Putamen (tissue), 1 donor: ENCODE measurements around the gene CEP72.
"Not testable (repeated sequence)": the region's sequence is repeated elsewhere in the genome, so short reads cannot be mapped to it uniquely, and the experiment has no call there.

Experiments used
- DNase-seq: peaks from one replicate; pipeline ENCODE4 v3.0.0-alpha.2; 2016; ENCODE audit warnings: low spot score

CEP72 gene, protein sequence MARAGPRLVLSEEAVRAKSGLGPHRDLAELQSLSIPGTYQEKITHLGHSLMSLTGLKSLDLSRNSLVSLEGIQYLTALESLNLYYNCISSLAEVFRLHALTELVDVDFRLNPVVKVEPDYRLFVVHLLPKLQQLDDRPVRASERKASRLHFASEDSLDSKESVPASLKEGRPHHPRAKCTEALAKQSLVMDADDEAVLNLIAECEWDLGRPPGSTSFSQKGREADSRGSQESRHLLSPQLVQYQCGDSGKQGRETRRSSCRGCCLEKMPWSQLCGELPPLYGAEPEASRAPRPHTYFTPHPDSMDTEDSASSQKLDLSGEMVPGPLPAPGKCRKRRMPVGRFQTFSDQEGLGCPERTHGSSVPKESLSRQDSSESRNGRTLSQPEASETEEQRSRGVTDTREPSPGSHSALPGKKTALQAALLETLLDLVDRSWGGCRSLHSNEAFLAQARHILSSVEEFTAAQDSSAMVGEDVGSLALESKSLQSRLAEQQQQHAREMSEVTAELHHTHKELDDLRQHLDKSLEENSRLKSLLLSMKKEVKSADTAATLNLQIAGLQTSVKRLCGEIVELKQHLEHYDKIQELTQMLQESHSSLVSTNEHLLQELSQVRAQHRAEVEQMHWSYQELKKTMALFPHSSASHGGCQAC

DNA sequence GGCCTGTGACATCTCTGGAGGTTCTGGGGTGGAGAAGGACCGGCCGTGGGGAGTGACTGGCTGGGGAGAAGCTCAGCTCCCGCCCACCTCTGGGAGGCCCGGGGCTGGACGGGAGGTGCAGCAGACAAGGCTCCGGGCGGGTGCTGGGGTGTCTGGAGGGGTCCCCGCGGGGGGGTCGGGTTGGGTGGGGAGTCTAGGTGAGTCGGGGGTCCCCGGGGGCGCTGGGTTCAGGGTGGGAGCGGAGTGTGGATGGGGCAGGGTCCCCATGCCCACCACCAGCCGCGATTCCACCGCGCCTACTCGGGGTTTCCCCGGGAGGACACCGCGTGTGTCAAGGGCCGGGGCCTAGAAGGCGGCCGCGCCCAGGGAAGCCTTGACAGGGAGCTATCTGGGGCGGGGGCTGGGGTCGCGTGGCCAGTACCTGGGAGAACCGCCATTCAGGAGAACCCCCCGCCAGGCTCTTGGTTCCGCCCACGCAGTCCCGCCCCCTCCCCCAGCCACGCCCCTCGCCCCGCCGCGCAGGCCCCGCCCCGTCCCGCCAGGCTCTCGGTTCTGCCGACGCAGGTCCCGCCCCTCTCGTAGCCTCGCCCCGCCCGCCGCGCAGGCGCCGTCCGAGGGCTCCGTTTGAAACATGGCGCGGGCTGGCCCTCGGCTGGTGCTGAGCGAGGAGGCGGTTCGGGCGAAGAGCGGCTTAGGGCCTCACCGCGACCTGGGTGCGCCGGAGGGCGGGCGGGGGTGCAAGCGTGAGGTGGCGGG lies at the start of gene CEP72:
Gene CEP72, plus strand, starts transcription at position 610 of the 756 bp plus-strand sequence. Its CDS starts 22 bp downstream, at position 632.
- DNase-seq: peak; percentile 89

DNA sequence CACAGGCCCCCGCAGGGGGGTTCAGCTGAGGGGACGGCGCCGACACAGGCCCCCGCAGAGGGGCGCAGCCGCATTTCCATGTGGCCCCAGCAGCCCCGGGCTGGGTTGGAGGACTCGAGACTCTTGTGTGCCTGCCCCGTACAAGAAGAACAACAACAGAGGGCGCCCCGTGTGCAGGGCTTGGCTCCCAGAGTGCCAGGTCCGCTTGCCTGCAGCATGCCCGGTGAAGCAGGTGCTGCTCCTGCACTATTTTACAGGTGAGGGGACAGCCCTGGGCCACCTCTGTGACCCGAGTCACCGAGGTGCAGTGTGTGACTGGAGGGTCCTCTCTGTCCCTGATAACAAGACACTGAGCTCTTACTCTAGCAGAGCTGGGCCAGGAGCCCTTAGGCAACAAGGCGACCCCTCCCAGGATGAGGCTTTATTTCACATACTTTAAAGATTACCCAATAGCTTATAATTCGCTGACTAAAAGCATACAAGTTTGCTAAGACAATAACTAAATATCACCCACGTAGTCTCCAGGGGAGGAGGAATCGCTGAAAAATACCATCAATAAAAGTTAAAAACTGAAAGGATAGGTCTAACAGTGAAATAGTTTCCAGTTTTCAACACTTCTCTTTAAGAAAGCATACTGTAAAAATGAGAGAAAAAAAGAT lies 46.2 kb upstream of the CEP72 start:
- DNase-seq: no peak

DNA sequence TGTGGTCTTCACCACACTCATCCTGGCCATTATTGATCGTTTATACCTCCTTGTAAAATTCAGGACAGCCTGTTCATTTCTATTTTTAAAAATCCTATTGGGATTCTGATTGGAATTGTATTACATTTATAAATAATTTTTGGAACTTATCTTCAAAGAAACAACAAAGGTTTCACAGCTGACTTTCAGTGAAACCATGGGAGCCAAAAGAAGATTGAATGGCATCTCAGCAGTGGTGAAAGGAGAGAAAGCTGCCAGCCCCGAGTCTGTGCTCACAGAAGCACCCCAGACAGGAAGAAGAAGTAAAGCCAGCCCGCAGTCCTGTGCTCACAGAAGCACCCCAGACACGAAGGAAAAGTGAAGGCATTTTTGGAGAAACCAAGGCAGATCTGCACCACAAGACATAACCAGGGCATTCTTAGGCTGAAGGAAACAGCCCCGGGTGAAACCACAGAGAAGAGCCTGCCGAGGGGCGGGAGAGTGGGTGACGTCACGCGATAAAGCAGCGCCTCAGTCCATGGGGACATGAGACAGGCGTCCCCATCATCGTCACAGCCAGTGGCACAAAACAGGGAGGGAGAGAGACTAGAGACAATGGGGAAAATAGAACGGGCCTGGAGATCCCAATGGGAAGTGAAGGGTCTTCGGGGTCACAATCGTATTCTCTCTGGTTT lies 45.4 kb upstream of the CEP72 start:
- DNase-seq: no peak

DNA sequence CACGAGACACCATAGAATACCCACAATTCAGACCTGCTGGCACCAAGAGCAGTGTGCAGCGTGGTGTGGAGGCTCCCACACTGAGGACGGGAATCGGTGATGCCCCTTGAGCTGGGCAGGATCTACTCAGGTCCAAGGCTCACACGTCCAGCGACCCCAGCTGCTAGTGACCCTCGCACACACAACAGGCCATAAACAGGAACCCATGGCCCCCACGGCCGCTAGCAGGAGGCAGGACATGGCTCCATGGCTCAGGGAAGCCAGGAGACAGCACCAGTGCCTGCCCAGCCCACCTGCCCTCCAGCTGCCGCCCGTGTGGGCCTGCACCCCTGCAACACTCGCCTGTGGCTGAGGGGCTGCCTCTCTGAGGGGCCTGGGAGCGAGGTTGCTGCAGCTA lies 44.5 kb upstream of the CEP72 start:
- no peak for DNase-seq

DNA sequence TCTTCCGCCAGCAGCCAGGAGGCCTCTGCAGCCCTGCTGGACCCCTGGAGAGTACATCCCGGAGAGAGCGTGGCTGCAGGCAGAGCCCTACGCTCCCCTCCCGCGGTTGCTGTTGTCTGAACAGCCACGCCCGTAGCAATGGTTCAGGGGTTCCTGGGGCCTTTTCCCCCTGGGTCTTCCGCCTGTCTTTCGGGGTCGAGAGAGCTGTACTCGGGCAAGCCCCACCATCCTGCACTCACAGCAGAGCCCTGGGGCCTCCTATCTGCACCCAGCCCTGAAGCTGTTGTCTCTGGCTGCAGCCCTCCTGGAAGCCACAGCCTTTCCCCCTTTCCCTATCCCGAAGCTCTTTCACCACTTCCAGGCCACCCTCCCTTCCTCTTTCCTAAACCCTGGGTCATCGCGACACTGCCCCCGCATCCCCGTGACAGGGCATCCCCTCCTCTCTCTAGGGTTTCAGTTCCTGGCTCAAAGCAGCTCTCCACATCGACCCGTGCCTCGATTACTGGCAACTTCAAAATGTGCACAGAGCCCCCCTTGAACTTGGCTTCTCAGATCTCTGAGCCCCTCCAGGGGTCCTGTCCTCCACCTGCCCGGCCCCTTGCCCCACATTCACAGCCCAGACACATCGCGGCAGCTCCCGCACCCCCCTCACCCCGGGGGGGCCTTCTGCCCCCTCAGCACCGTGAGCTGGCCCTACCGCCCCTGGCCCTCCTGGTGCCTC lies 43.9 kb upstream of the CEP72 start:
- no peak for DNase-seq

DNA sequence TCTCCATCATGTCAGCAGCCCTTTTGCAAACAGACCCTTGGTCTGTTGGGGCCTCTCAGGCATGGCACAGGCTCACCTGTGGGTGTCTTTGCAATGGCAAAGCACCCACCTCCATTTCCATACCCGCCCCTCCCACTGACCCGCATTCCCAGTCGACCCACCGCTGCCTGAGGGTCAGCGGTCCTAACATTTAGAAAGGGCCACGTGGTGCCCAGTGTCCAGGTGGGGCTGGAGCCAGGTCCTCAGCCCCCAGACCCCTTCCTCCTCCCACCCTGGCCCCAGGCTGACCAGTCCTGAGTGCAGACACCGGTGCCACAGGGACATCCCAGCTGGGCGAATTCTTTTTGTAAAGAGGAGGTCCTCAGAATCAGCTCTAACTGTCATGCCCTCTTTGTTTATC lies 43.3 kb upstream of the CEP72 start:
- DNase-seq: no peak

DNA sequence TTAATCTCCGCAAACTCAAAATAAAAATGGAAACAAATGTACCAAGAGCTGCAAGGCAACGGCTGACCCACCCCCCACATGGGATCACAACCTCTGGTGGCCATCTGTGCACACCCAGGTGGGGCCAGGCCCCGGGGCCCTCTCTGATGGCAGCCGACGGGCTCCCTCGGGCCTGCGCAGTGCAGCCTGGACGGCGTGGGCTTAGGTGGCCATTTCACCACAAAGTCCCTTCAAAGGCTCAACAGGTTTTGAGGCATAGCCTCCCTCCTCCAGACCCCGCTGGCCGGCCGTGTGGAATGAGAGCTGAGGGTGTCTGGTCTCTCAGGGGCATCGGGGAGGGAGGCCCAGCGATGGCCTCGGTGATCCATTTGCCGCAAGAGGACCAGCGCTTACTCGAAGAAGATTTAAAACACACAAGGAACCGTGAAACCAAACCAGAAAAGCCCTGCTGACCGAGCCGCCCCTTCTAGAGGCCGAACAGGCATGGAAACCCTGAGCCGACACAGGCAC lies 42.7 kb upstream of the CEP72 start:
- DNase-seq: no peak

DNA sequence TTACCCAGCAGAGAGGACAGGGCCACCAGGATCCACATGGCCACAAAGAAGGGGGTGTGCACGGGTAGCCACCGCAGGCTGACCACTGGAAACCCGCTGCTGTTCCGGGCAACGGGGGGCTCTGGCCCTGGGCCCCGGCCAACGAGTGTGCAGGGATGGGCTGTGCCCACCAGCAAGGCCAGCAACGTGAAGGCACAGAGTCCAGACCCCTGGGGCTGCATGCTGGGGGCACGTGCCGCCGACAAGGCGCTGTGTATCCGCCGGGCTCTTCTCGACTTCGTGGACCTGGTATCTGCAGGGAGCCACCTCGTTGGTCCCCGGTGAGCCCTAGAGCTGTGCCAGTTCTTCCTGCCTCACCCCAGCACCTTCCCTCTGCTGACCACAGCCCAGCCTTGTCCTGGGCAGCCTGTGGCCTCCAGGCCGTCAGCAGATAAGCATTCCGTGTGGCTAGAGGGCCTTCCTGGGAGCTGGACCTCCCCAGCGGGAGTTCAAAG lies 42.2 kb upstream of the CEP72 start:
- DNase-seq: no peak

DNA sequence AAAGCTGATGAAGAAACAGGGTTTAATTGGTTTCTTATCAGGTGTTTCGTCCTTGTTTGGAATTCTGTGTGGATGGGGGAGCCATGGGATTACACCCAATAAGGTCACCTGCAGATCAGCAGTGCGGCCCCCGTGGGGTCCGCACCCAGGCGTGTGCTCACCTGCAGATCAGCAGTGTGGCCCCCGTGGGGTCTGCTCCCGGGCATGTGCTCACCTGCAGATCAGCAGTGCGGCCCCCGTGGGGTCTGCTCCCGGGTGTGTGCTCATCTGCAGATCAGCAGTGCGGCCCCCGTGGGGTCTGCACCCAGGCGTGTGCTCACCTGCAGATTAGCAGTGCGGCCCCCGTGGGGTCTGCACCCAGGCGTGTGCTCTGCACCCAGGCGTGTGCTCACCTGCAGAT lies 41.7 kb upstream of the CEP72 start:
- no peak for DNase-seq

DNA sequence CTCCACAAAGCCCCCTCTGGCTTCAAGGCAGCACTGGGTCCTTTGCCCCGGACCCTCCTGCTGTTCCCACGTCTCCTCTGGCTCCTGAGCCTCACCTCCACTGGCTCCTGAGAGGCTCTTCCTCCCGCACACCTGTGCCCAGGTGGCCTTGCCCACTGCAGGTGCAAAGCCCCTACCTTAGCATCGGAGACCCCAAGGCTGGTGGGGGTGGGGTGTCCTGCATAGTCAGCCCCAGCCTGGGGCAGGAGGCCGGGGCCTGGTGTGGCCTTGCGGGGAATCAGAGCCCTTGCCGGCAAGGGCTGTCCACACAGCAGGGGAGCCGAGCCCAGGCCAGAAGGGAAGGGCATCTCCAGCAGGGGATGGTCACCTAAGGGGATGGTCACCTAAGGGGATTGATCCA lies 41.3 kb upstream of the CEP72 start:
- no peak for DNase-seq

DNA sequence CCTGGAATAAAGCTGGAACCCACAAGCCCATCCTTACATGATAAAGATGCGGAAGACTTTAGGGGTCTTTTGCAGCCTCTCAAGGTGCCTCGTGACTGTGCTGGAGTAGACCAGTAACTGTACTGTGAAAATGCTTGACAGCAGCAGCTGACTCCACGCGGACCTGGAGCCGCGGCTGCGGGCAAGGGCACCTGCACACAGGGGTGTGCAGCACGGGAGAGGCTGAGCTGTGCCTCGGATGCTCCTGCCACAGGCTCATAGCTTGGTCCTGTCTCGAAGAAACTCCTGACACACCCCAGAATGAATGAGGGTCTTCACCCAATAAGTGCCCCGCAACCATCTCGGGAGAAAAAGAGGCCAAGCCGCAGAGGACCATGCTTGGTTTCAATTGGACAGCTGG lies 40.3 kb upstream of the CEP72 start:
- DNase-seq: no peak

DNA sequence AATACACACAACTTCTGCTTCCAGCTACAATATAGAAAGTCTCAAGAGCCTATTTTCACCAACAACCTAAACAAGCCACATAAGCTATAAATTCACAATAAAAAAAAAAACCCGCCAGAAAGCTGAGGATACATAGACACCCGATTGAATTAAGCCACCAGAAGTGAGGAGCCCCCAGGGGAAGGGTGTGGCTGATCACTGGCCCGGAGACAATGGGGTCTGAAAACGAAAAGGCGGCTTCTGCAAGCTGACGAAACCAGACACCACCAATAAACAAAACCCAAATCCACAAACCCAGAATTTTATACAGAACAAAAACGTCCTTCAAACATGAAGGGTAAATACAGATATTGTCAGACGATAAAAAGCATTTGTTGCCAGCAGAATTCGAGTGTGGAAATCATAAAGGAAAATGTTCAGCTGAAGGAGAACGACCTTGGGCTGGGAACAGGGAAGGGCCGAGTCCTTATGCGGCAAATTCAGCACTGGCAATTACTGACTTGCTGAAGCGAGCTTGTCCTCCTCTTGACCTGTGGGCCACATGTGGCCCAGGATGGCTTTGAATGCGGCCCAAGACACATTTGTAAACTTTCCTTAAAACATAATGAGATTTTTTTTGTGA lies 39.6 kb upstream of the CEP72 start:
- DNase-seq: no peak

DNA sequence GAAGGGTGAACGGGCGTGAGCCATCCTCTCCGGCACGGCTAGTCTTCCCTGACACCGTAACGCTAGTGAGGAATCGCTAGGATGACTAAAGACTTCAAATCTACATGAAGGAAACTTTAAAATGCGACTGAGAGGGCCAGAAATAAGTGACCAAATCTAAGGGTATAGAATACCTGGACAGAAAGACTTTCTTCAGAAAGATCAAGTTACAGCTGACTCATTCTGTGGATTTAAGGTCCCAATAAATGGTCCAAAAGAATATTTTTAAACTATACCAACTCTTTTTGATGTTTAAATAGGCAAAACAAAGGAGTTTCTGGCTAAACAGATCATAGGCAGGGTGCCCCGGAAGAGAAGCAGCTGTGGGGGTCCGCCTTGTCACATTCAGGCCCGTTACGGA lies 38.9 kb upstream of the CEP72 start:
- DNase-seq: no peak

DNA sequence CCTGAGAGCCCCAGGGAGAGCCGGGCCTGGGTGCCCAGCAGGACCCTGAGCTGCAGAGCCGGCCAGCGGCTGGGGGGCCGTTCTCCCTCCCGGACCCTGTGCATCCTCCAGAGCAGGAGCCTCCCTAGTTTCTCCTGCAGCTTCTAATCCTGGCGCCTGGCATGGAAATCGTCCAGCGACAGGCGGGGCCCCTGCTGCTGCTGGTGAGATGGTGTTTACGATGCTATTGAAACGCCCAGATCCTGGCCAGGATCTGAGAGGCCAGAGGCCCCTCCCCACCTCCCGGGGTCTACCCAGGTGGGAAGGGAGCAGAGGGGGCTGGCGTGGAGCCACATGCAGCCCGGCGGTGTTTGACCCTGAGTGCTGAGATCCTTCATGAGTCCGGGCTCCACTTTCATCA lies 38.2 kb upstream of the CEP72 start:
- DNase-seq: no peak

DNA sequence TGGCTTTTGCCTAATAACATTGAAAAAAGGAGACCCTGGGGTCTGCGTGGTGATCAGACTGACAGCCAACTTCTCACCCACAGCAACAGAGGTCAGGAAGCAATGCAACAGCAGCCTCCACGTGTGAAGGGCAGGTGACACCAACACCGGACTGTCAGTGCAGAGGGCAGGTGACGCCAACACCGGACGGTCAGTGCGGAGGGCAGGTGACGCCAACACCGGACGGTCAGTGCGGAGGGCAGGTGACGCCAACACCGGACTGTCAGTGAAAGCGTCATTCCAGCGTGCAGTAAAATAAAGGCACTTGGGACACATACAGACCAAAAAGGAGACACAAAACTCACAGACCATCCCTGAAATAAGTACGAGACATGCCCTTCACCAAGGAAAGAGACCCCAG lies 37.2 kb upstream of the CEP72 start:
- no peak for DNase-seq

DNA sequence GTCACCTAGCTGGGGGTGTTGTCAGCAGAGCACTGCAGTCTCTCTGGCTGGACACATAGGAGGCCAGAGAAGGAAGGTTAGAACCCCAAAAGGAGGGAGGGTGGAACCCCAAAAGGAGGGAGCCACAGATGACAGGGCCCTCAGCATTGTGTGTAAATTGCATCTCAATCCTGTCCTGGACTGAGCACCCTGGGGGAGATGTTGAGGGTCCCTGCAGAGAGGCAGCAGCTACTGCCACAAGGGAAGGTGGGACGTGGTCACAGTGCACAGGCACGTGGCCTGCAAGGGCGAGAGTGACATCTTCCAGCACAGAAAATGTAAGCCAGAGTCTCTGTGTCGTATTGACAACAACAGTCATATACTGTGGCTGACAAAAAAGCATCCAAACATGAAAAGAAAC lies 36.5 kb upstream of the CEP72 start:
- DNase-seq: no peak

DNA sequence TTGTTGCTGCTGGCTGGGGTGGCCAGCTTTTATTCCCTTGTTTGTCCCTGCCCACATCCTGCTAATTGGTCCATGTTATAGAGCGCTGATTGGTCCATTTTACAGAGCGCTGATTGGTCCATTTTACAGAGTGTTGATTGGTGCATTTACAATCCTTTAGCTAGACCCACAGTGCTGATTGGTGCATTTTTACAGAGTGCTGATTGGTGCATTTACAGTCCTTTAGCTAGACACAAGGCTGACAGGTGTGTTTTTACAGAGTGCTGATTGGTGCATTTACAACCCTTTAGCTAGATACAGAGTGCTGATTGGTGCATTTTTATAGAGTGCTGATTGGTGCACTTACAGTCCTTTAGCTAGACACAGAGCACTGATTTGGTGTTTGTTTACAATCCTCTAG lies 34.9 kb upstream of the CEP72 start:
- not testable (repeated sequence) for DNase-seq

DNA sequence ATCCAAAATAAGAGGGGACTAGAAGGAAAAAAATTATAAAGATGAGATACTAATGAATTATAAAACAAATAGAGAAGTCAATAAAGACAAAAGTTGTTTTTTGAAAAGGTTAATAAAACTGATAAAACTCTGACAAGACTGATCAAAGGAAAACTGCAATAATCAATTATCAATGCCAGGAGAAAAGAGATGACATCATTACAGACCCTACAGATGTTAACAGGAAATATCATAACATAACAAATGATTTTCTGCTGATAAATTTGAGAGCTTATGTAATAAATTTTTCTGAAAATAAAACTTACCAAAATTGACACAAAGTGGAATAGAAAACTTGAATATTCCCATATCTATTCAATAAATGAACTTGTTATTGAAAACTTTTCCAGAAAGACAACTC lies 34.3 kb upstream of the CEP72 start:
- no peak for DNase-seq

DNA sequence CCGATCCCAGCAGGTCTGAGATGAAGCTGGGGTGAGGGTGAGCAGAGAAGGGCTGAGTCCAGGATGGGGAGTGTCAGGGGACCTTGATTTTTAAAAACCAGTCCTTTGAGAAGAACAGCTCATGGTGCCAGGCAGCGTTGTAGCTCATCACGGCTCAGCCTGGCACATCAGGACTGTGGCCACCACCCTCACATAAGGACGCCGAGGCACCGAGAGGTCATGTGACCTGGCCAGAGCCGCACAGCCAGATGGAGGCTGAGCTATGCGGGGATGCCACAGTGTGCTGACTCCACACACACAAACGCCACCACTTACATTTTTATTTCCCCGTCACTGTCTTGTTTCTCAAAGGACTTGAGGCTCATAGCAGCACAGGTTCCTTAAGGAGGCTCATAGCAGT lies 32.9 kb upstream of the CEP72 start:
- DNase-seq: no peak

DNA sequence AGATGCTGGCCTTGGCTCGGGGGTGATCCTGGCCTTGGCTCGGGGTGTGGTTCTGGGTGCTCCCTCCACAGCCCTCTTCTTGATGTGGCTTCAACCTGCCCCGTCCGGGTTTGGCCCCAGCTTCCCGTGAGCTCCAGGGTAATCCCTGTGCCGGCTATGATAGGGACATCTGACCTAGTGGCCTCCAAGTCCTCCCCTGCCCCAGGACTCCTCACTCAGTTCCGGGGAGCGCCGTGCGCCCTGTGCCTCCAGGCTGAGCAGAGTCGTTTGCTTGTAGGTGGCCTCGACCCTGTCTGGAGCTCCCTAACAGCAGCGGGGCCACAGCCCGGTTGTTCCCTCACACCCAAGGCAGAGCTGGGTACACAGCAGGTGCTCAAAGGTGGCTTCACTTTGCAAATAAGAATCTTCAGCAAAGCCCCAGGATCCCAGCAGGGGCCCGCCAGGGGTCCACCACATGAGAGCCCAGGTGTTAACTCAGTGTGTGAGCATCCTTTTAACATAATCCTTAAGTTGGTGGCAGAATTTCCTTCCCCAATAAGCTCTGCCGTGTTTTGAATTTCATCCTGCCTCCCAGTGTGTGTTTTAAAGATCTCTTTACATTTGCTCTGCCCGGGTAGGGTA lies 32.3 kb upstream of the CEP72 start:
- DNase-seq: no peak
